Neural cell (in vitro differentiated cells): Measurements from ENCODE around the gene TMBIM6. TPM values are rescaled to one million over a fixed set of nuclear protein-coding genes. Genes with fewer than 3 reads are reported as not detected.
A peak's percentile ranks its signal among the peaks of the same experiment; 100 is the strongest.

Source experiments
- H2AFZ ChIP-seq: fragments of 200-600, 300-800 bp; sonication (generic), shearing (Covaris generic); 2 replicates; pipeline ENCODE4 v1.6.0; 2014; ENCODE audit warnings: low read depth, mild to moderate bottlenecking, antibody characterized with exemption, low read length, moderate library complexity
- H3F3A ChIP-seq: fragments of 200-600 bp; shearing (Covaris generic); 2 replicates; pipeline ENCODE4 v1.6.1; 2016; ENCODE audit warnings: mild to moderate bottlenecking, moderate library complexity, mixed read lengths, antibody characterized with exemption, low read length; ENCODE audit not compliant: insufficient read depth, poor library complexity, severe bottlenecking
- H3K27ac ChIP-seq: fragments of 200-600, 300-800 bp; sonication (generic), shearing (Covaris generic); 2 replicates; pipeline ENCODE4 v1.5.1; 2014; ENCODE audit warnings: mild to moderate bottlenecking, low read length, moderate library complexity
- H3K27me3 ChIP-seq: fragments of 300-800, 200-600 bp; sonication (generic), shearing (Covaris generic); 2 replicates; pipeline ENCODE4 v1.6.0; 2014; ENCODE audit warnings: mild to moderate bottlenecking, low read depth, low read length, moderate library complexity; ENCODE audit not compliant: insufficient read depth
- H3K36me3 ChIP-seq: fragments of 300-800, 200-600 bp; sonication (generic), shearing (Covaris generic); 2 replicates; pipeline ENCODE4 v1.5.1; 2014; ENCODE audit warnings: mild to moderate bottlenecking, antibody characterized with exemption, low read length, moderate library complexity; ENCODE audit not compliant: insufficient read depth
- H3K4me2 ChIP-seq: fragments of 300-800, 200-600 bp; sonication (generic), shearing (Covaris generic); 2 replicates; pipeline ENCODE4 v1.6.0; 2014; ENCODE audit warnings: mild to moderate bottlenecking, low read length
- H3K4me3 ChIP-seq: fragments of 300-800, 200-600 bp; sonication (generic), shearing (Covaris generic); 2 replicates; pipeline ENCODE4 v1.5.1; 2014; ENCODE audit warnings: mild to moderate bottlenecking, low read length, moderate library complexity
- H3K79me2 ChIP-seq: fragments of 200-600 bp; shearing (Covaris generic); replicated peaks from 2 replicates; pipeline ENCODE4 v1.6.0; 2014; ENCODE audit warnings: mild to moderate bottlenecking, low read length, moderate library complexity; ENCODE audit not compliant: insufficient read depth
- H3K9ac ChIP-seq: fragments of 300-800, 200-600 bp; sonication (generic), shearing (Covaris generic); 2 replicates; pipeline ENCODE4 v1.6.1; 2016; ENCODE audit warnings: mild to moderate bottlenecking, low read length, mixed read lengths
- H3K9me2 ChIP-seq: fragments of 200-600 bp; shearing (Covaris generic); 2 replicates; pipeline ENCODE4 v1.6.1; 2016; ENCODE audit warnings: mild to moderate bottlenecking, low read length, mixed read lengths; ENCODE audit not compliant: insufficient read depth
- H3K9me3 ChIP-seq: fragments of 200-600, 300-800 bp; sonication (generic), shearing (Covaris generic); 2 replicates; pipeline ENCODE4 v1.6.1; 2016; ENCODE audit warnings: mild to moderate bottlenecking, mixed run types, low read length, moderate library complexity, mixed read lengths
- H4K20me1 ChIP-seq: fragments of 200-600 bp; shearing (Covaris generic); 2 replicates; pipeline ENCODE4 v1.6.1; 2016; ENCODE audit warnings: mild to moderate bottlenecking, mixed run types; ENCODE audit not compliant: insufficient read depth
- CTCF ChIP-seq: fragments of 450-650 bp; IDR thresholded peaks from 2 replicates; pipeline ENCODE4 v1.5.1; 2014; ENCODE audit warnings: antibody characterized with exemption, mild to moderate bottlenecking, moderate library complexity; ENCODE audit not compliant: poor library complexity, severe bottlenecking
- EP300 ChIP-seq: fragments of 450-650 bp; conservative IDR thresholded peaks from 2 replicates; pipeline ENCODE4 v1.6.1; 2014; ENCODE audit warnings: antibody characterized with exemption, mild to moderate bottlenecking, moderate library complexity; ENCODE audit not compliant: poor library complexity, severe bottlenecking
- EZH2 ChIP-seq: fragments of 200-600, 300-800 bp; shearing (Covaris generic), sonication (generic); IDR thresholded peaks from 2 replicates; pipeline ENCODE4 v1.6.1; 2014; ENCODE audit warnings: antibody characterized with exemption, low read length, borderline replicate concordance, mild to moderate bottlenecking; ENCODE audit not compliant: insufficient read depth, poor library complexity, severe bottlenecking
- MXI1 ChIP-seq: fragments of 450-650 bp; conservative IDR thresholded peaks from 2 replicates; pipeline ENCODE4 v1.6.1; 2014; ENCODE audit warnings: antibody characterized with exemption, mild to moderate bottlenecking; ENCODE audit not compliant: poor library complexity, severe bottlenecking
- POLR2AphosphoS5 ChIP-seq: IDR thresholded peaks from 2 replicates; pipeline ENCODE4 v1.6.1; 2012
- RAD21 ChIP-seq: fragments of 450-650 bp; conservative IDR thresholded peaks from 2 replicates; pipeline ENCODE4 v1.6.1; 2014; ENCODE audit warnings: antibody characterized with exemption, mild to moderate bottlenecking, moderate library complexity
- REST ChIP-seq: IDR thresholded peaks from 2 replicates; pipeline ENCODE4 v1.6.1; 2012; ENCODE audit warnings: borderline replicate concordance
- SMC3 ChIP-seq: fragments of 450-650 bp; conservative IDR thresholded peaks from 2 replicates; pipeline ENCODE4 v1.6.1; 2014; ENCODE audit warnings: antibody characterized with exemption, mild to moderate bottlenecking, moderate library complexity; ENCODE audit not compliant: poor library complexity
- TAF1 ChIP-seq: IDR thresholded peaks from 2 replicates; pipeline ENCODE4 v1.6.1; 2012; ENCODE audit warnings: low read depth
- polyA plus RNA-seq: library from polyadenylated mRNA; depleted of rRNA; stranded (reverse); fragments of >200 nt; gene quantifications from 2 replicates; pipeline ENCODE4 v1.2.3, GENCODE V29; 2014

The TMBIM6 gene
- polyA plus RNA-seq, 1 donor from 2014 or later, result 308 TPM

- Histone ChIP-seq H2AFZ (peak overlapping the region; percentile 45), H3K9me3 (no peaks in the 10 kb centered on the region), H3K36me3 (no peaks in the 10 kb centered on the region), H3K4me3 (peak overlapping the region; percentile 89), H4K20me1 (no peaks in the 10 kb centered on the region), H3F3A (no peaks in the 10 kb centered on the region), H3K4me2 (peak overlapping the region; percentile 76), H3K9me2 (no peaks in the 10 kb centered on the region), H3K9ac (peak overlapping the region; percentile 77), H3K27me3 (peaks cover 7% of the 10 kb centered on the region), H3K79me2 (peaks cover 14% of the 10 kb centered on the region), H3K27ac (peak overlapping the region; percentile 39)
- no peak for TF ChIP-seq CTCF
- TF ChIP-seq RAD21, result no peak
- TF ChIP-seq SMC3, result no peak
- TF ChIP-seq POLR2AphosphoS5, result no peak
- TF ChIP-seq EZH2, result no peak
- TF ChIP-seq REST, result peak; percentile 2
- peak; percentile 45 for TF ChIP-seq MXI1
- no peak for TF ChIP-seq TAF1
- TF ChIP-seq EP300, result no peak
Measured at GRCh38 chr12:49706351-49707127, 34.8 kb upstream of the TMBIM6 start.

- H3K36me3 ChIP-seq, result no peaks in the 10 kb centered on the region
- peaks cover 7% of the 10 kb centered on the region for H3K27me3 ChIP-seq
- no peaks in the 10 kb centered on the region for H3F3A ChIP-seq
- H3K4me2 ChIP-seq, result peak within 1 kb of the TSS; percentile 76
- H2AFZ ChIP-seq, result peak within 1 kb of the TSS; percentile 45
- H4K20me1 ChIP-seq, result no peaks in the 10 kb centered on the region
- no peaks in the 10 kb centered on the region for H3K9me2 ChIP-seq
- H3K9me3 ChIP-seq, result no peaks in the 10 kb centered on the region
- peak within 1 kb of the TSS; percentile 77 for H3K9ac ChIP-seq
- peaks cover 14% of the 10 kb centered on the region for H3K79me2 ChIP-seq
- peak within 1 kb of the TSS; percentile 39 for H3K27ac ChIP-seq
- H3K4me3 ChIP-seq, result peak within 1 kb of the TSS; percentile 89
- peak; percentile 93 for TF ChIP-seq SMC3
- TF ChIP-seq EZH2, result no peak
- peak; percentile 8 for TF ChIP-seq TAF1
- TF ChIP-seq RAD21, result peak; percentile 86
- peak; percentile 23 for TF ChIP-seq EP300
- no peak for TF ChIP-seq REST
- TF ChIP-seq POLR2AphosphoS5, result peak; percentile 73
- peak; percentile 99 for TF ChIP-seq CTCF
- TF ChIP-seq MXI1, result peak; percentile 48
Measured at GRCh38 chr12:49707128-49707811, 34.1 kb upstream of the TMBIM6 start, which contains the start of gene FMNL3. Gene FMNL3 (minus strand): TSS chr12:49707405. CDS start chr12:49707180, 225 bp downstream.
